ENCODE measurements around the gene POLE4.

POLE4 gene

DNA sequence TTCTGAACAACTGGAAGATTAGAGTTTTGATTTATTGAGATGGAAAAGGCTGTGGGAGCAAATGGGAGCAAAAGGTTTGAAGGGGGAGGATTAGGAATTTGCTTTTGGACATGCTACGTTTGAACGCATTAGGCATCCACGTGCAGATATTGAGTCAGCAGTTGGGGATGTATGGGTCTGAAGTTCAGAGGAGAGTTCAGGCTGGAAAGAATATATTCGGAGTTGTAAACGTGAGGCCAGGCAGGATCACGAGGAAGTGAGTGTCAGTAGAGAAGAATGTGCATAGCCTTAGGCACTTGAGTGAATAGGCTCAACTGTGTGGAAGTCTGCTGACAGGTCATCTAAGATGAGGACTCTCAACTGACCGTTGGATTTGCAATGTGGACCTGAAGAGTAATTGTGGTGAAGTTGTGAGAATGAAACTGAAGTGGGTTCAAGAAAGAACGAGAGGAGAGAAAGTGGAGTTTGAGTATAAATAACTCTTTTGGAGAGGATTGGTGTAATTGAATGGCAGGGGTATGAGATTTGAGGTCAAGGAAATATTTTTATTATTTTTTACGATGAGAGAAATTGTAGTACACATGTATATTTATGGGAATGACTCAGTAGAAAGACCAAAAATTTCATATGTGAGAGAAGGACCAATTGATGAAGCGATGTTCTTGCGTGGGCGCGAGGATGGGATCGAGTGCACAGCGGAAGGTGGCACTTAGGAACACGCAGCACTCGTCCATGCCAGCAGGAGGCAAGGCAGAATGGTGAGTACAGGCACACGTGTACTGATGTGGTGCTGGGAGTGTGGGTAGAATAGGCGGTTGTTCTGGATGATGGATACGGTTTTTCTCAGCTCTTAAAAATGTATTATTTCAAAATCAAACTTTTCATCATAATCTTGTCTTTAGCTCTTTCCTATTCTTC is 40.5 kb upstream of the POLE4 start:
- H3K4me3 ChIP-seq (ENCODE audit: low read length) = no peak overlapping the region
- TF ChIP-seq, protein P1, sequence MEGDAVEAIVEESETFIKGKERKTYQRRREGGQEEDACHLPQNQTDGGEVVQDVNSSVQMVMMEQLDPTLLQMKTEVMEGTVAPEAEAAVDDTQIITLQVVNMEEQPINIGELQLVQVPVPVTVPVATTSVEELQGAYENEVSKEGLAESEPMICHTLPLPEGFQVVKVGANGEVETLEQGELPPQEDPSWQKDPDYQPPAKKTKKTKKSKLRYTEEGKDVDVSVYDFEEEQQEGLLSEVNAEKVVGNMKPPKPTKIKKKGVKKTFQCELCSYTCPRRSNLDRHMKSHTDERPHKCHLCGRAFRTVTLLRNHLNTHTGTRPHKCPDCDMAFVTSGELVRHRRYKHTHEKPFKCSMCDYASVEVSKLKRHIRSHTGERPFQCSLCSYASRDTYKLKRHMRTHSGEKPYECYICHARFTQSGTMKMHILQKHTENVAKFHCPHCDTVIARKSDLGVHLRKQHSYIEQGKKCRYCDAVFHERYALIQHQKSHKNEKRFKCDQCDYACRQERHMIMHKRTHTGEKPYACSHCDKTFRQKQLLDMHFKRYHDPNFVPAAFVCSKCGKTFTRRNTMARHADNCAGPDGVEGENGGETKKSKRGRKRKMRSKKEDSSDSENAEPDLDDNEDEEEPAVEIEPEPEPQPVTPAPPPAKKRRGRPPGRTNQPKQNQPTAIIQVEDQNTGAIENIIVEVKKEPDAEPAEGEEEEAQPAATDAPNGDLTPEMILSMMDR (conservative IDR thresholded peaks at IDR 0.05; ENCODE audit: low read length) = no peak
- DNase-seq (ENCODE audit: low read depth) = peak; percentile 74

DNA sequence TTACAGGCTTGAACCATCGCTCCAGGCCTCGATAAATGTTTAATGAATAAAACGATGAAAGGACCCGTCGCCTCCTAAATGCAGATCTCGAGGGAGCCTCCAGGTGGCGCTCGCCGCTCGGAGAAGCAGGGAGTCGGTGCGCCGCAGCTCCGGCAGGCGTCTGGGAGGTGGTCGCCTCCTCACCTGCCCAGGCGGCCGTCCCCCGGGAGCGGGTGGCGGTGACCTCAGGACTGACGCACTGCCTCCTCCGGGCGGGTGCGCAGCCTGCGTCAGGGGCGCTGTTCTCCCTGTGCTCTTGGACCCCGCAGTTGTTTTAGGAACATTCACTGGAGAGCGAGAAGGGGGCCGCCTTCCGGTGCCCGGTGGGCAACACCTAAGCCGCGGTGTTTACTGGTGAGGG is 38.6 kb upstream of the POLE4 start:
- TF ChIP-seq, protein P1 (conservative IDR thresholded peaks at IDR 0.05; ENCODE audit: low read length) = peak; percentile 76
- peak overlapping the region; percentile 47 for H3K4me3 ChIP-seq (ENCODE audit: low read length)
- no peak for DNase-seq (ENCODE audit: low read depth)

DNA sequence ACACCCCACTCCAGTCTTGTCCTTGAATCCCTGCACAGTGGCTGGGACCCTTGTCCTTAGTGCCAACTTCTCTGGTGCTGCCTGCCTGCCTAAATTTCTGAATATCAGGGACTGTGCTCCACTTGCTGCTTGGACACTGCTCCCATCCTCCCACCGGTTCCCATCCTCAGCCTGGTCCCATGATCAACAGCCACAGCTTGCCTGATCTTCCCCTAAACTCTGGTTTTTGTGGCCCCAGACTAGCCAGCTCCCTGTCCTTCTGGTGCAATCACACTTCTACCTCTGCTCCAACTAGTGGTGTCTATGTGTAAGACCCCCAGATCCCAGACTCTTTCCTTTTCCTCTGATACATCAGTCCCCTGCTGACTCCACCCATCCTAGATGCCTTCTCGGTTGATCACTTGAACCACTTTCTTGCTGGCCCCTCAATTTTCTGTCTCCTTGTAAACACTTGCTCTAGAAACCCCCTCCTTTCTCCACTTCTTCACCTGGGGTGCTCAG is 37.2 kb upstream of the POLE4 start:
- DNase-seq (ENCODE audit: low read depth) = no peak
- TF ChIP-seq, protein P1 (conservative IDR thresholded peaks at IDR 0.05; ENCODE audit: low read length) = no peak
- H3K4me3 ChIP-seq (ENCODE audit: low read length) = no peak overlapping the region

DNA sequence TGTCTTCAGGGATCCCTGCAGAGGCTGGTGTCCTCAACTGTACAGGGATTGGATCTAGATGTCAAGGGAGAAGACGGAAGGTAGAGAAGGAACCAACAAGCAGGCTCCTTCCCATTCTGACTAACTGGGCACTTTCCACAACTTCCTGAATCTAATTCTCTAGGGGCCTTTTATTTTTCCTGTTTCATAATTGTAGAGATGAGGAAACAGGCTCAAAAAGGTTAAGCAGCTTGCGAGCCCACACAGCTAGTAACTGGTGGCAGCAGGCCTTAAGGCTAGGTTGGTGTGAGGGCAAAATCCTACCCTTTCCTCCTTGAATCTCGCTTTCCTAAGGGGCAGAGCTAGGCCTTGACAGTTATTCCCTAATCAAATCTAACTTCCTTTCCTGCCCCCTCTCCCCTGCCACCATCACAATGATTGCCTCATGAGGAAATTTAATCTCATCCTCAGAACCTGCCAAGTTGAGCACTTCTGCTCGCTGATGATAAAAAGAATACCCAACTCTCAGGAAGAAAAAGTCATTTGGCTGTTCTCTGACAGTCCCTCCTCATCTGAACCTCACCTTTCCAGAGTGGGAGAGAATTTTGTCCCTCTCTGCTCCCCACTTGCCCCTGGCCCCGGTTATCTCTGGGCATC is 35.7 kb upstream of the POLE4 start:
- DNase-seq (ENCODE audit: low read depth) = no peak
- H3K4me3 ChIP-seq (ENCODE audit: low read length) = no peak overlapping the region
- TF ChIP-seq, protein P1 (conservative IDR thresholded peaks at IDR 0.05; ENCODE audit: low read length) = no peak

DNA sequence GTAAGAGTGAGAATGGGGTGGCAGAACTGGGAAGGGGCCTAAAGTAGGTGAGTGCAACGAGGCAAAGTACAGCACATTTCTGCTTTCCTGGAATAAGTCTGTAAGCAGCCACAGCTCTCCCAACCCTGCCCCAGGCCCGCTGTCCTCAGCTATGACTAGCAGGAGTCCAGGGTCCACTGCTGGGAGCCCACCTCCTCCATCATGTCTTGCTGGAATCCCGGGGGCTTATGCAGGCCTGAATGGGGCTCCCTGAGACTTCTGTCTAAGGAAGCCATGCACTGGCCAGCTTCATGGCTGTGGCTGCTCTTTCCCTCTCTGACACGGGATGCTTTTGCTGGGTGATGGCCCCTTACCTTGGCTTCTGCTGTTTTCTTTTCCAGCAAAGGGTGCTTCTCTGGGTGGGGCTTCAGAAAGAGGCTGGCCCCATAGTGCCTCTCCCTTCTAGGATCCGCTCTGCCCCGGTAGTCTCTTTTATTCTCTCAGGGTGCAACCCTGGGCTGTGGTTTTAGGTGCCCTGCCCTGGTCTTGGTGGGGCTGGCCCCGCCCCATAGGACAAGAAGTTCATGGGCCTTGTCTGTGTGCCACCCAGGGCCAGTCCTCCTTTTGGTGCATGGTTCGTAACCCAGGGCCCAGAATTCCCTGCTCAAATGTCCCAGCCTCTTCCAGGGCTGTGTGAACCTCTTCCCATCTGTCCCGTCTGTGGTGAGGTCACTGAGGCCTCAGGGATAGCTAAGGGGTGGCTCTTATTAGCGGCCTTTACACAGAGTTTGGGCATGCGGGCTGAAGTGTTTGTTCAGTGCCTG is 33.8 kb upstream of the POLE4 start:
- H3K4me3 ChIP-seq (ENCODE audit: low read length) = no peak overlapping the region
- TF ChIP-seq, protein P1 (conservative IDR thresholded peaks at IDR 0.05; ENCODE audit: low read length) = no peak
- DNase-seq (ENCODE audit: low read depth) = no peak

DNA sequence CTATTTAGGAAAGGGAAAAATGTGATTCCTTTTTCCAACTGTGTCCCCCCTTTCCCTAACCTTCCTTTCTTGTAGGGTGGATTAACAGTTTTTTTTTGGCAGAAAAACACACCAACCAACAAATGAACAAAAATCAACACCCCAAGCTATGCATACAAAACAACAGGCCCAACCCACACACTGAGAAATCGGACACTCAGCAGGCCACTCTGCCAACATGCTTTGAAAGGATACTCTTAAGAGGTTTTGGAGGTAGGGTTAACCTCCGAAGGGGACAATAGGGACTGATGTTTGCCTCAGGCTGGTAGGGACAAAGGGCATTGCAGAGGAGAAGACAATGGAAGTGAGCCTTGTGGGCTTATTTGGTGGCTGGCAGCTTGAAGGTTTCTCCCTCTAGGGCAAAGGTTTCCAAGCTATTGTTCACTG is 33.1 kb upstream of the POLE4 start:
- DNase-seq (ENCODE audit: low read depth) = no peak
- TF ChIP-seq, protein P1 (conservative IDR thresholded peaks at IDR 0.05; ENCODE audit: low read length) = no peak
- no peak overlapping the region for H3K4me3 ChIP-seq (ENCODE audit: low read length)
